Activated CD4-positive, alpha-beta T cell treated with anti-CD3 and anti-CD28 coated beads, Interleukin-10, Interleukin-2, amounts not matched to agents 100 ng/mL and 50 ng/mL, durations not matched to agents 16 hours and 8 hours (primary cell): ENCODE data around the gene SMC4.

Source experiments
- DNase-seq: peaks from one replicate; pipeline ENCODE4 v3.0.0-alpha.2; 2020

SMC4 gene

GRCh38 chr3:160480931-160481330, 81.5 kb downstream of the SMC4 start:
- DNase-seq: no peak

DNA sequence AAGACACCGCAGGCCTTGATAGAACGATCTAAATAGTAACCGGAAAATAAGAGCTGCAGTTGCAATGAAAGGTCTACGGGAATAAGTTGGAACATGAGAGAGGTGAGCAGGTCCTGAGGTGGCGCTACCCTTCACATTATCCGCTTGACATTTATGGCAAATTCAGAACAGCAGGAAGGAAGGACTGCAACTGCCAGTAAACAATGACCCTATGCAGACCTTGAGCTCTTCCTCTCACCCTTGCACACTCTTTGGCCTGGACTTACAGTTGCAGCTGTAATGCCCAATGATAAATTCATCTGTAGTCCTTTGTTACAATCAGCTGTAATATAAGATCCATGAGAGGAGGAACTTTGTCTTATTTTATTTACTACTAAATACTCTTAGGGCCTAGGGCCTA, 82.4 kb downstream of the SMC4 start:
- DNase-seq: no peak

DNA sequence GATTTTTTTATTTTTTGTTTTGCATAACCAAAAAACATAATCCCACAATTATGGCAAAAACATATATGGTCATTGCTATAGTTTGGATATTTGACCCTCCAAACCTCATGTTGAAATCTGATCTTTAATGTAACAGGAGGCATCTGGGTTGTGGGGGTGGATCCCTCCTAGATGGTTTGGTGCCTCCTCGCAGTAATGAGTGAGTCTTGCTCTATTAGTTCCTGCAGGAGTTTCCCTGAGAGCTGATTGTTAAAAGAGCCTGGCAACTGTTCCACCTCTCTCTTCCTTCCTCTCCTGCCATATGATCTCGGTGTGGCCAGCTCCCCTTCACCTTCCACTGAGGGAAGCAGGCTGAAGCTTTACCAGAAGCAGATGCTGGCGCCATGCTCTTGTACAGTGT, 83.3 kb downstream of the SMC4 start:
- DNase-seq: no peak
